Coronary artery (tissue), 2 donors: Measurements from ENCODE around the gene CCDC51.
"Not testable (repeated sequence)": the region's sequence is repeated elsewhere in the genome, so short reads cannot be mapped to it uniquely, and the experiment has no call there.

Experiments
- DNase-seq: peaks from one replicate; pipeline ENCODE4 v3.0.0-alpha.2; 2017; ENCODE audit warnings: low spot score
- H3K27ac ChIP-seq, 2 donors: fragments of 200-600 bp; sonication (generic); one replicate each; pipeline ENCODE4 v1.5.1; 2016 to 2019
- H3K4me3 ChIP-seq: fragments of 200-600 bp; sonication (generic); 2 replicates; pipeline ENCODE4 v1.5.1; 2016; ENCODE audit warnings: mild to moderate bottlenecking, moderate library complexity
- TF ChIP-seq, protein P1 (sequence below): fragments of 200-600 bp; sonication (generic); IDR thresholded peaks from one replicate; pipeline ENCODE4 v1.5.1; 2019; ENCODE audit warnings: antibody characterized with exemption

CCDC51 gene

GRCh38 chr3:48405343-48405881 is 34.5 kb downstream of the CCDC51 start:
- H3K27ac ChIP-seq = peak overlapping the region; percentile 89 to 94
- DNase-seq = peak; percentile 74
- no peak overlapping the region for H3K4me3 ChIP-seq
- TF ChIP-seq, protein P1, sequence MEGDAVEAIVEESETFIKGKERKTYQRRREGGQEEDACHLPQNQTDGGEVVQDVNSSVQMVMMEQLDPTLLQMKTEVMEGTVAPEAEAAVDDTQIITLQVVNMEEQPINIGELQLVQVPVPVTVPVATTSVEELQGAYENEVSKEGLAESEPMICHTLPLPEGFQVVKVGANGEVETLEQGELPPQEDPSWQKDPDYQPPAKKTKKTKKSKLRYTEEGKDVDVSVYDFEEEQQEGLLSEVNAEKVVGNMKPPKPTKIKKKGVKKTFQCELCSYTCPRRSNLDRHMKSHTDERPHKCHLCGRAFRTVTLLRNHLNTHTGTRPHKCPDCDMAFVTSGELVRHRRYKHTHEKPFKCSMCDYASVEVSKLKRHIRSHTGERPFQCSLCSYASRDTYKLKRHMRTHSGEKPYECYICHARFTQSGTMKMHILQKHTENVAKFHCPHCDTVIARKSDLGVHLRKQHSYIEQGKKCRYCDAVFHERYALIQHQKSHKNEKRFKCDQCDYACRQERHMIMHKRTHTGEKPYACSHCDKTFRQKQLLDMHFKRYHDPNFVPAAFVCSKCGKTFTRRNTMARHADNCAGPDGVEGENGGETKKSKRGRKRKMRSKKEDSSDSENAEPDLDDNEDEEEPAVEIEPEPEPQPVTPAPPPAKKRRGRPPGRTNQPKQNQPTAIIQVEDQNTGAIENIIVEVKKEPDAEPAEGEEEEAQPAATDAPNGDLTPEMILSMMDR = no peak

DNA sequence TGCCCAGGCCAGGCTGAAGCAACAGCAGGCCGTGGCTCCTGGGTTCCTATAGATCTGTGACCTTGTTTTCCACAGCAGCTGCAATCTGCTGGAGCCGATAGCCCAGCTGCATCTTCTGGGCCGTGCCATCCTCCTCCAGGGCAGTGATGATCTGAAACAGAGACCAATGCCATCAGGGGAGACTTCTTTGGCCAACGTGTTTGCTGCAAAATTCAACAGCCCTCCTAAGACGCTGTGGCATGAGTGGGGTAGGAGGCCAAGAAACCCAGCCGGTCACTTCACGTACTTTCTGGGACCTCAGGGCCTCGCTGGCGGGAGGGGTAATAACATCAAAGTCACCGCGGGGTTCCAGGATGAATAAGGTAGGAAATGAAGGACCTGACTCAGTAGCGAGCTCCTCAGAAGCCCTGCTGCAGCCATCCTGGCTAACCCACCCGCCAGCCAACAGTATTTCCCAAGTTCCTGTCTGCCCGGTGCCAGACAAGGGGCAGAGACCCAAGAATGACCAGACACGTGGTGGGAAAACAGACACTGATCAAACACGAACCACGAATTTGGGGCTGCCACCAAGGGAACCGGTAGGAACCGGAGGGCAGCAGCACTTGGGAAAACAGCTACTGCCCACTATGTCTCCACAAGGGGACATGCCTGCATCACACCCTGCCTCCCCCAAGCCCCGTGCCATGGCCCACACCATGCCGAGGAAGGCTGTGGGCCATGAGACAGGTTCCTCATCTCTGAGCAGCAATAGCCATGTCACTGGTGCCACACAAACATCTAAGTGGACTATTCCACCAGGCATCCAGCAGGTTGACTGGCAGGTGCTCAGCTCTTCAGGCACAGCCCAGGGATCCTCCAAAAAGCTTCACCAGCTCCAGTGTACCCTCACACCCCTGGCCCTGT is 35.2 kb downstream of the CCDC51 start:
- no peak for DNase-seq
- TF ChIP-seq, protein P1 = no peak
- Histone ChIP-seq H3K4me3 (no peak overlapping the region), H3K27ac (peak overlapping the region; percentile 89 to 94)

DNA sequence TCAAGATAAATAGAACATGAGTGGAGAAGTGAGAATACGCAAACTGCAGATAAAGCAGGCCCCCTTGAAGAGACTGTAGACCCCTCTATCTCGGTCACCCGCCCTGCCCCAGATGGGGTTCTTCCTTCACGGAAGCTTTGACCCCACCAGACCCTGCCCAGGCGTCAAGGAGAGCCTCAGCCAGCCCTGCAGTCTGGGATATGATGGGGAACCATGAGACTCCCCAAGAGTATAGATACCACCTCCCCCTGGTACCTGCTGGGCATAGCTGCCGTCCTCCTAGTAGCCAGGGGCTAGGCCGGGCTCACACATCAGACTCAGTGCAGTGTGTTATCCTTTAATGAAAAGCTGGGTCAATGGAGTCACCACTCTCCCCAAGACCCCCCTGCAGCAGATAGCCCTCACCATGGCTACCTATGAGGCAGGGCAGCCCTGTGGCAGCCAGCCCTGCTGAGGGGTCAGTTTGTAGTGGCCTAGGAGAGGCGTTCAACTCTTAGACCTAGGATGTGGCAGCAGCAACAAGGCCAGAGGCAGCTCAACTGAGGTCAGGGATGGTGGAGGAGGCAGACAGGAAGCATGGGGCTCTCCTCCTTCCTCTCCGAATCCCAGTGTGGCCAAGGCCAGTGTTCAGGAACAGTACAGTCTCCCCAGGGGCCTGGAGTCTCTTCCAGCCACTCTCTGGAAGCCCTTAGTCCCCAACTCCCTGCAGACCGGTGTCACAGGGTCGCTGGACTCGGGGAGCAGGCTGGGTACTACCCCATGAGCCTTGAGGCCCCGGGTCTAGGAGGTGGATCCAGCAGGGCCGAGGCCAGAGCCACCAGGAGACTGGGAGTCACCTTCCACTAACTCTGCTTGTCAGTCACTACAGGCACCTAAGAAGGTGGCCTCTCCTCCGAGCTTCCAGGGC is 36.1 kb downstream of the CCDC51 start:
- Histone ChIP-seq H3K27ac (peak overlapping the region; percentile 89 to 94), H3K4me3 (no peak overlapping the region)
- no peak for DNase-seq
- TF ChIP-seq, protein P1 = no peak

DNA sequence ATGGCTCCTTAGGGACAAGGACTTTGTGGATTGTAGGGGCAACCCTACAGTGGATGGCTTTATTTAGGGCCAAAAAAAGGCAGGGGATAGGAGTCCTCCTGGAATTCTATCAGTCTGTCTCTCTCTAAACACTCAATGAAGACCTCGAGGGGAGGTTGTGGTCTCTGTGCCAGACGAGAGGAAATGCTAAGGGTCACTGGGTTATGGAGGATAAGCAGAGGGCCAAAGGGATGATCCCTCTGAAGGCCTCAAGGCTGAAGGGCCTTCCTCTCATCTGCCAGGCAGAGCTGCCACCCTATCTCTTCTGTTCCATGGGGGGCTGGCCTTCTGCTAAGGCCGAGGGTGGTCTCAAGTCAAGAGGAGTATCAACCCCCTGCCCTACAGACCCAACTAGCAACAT is 37.0 kb downstream of the CCDC51 start:
- Histone ChIP-seq H3K27ac (peak overlapping the region; percentile 89 to 94), H3K4me3 (no peak overlapping the region)
- TF ChIP-seq, protein P1 = no peak
- DNase-seq = no peak

GRCh38 chr3:48402281-48402732 is 37.6 kb downstream of the CCDC51 start:
- DNase-seq = peak; percentile 94
- TF ChIP-seq, protein P1 = no peak
- H3K4me3 ChIP-seq = no peak overlapping the region
- H3K27ac ChIP-seq = peak overlapping the region; percentile 89 to 94

GRCh38 chr3:48401434-48401901 is 38.5 kb downstream of the CCDC51 start:
- DNase-seq, H3K4me3 ChIP-seq: not testable (repeated sequence)
- peak overlapping the region; percentile 89 to 94 for H3K27ac ChIP-seq
